ENCODE data around the gene SLC6A16. TPM values are rescaled to one million over a fixed set of nuclear protein-coding genes. Genes with fewer than 3 reads are reported as not detected.
"Not testable (repeated sequence)": the region's sequence is repeated elsewhere in the genome, so short reads cannot be mapped to it uniquely, and the experiment has no call there.

Gene SLC6A16
- total RNA-seq, 1 donor from 2014 or later = 5.3 TPM

- TF ChIP-seq CTCF (IDR thresholded peaks at IDR 0.05) = no peak
- DNase-seq (ENCODE audit: extremely low spot score, unreplicated experiment) = peak; percentile 10
These were observed 52.8 kb downstream of the SLC6A16 start for GRCh38 chr19:49272204-49272603.

GRCh38 chr19:49271080-49271753 lies 53.8 kb downstream of the SLC6A16 start:
- TF ChIP-seq CTCF (IDR thresholded peaks at IDR 0.05) = no peak
- no peaks in the 10 kb centered on the region for H3K4me1 Mint-ChIP-seq (ENCODE audit: unreplicated experiment)
- peaks cover 5% of the 10 kb centered on the region for H3K36me3 Mint-ChIP-seq (ENCODE audit: unreplicated experiment)
- DNase-seq (ENCODE audit: extremely low spot score, unreplicated experiment) = peak; percentile 13
- no peak overlapping the region for H3K4me3 Mint-ChIP-seq (ENCODE audit: unreplicated experiment)
- peaks cover 27% of the 10 kb centered on the region for H3K27me3 Mint-ChIP-seq (ENCODE audit: unreplicated experiment)
- H3K27ac Mint-ChIP-seq (ENCODE audit: unreplicated experiment) = no peak overlapping the region
- peaks cover 20% of the 10 kb centered on the region for H3K9me3 Mint-ChIP-seq (ENCODE audit: unreplicated experiment)

More at GRCh38 chr19:49272204-49272603, 52.8 kb downstream of the SLC6A16 start:
- H3K4me3 Mint-ChIP-seq (ENCODE audit: unreplicated experiment) = no peak overlapping the region
- peaks cover 34% of the 10 kb centered on the region for H3K27me3 Mint-ChIP-seq (ENCODE audit: unreplicated experiment)
- peaks cover 14% of the 10 kb centered on the region for H3K9me3 Mint-ChIP-seq (ENCODE audit: unreplicated experiment)
- H3K4me1 Mint-ChIP-seq (ENCODE audit: unreplicated experiment) = no peaks in the 10 kb centered on the region
- H3K27ac Mint-ChIP-seq (ENCODE audit: unreplicated experiment) = no peak overlapping the region
- H3K36me3 Mint-ChIP-seq (ENCODE audit: unreplicated experiment) = peaks cover 2% of the 10 kb centered on the region

- H3K4me1 Mint-ChIP-seq (ENCODE audit: unreplicated experiment); H3K27ac Mint-ChIP-seq (ENCODE audit: unreplicated experiment); H3K36me3 Mint-ChIP-seq (ENCODE audit: unreplicated experiment); H3K4me3 Mint-ChIP-seq (ENCODE audit: unreplicated experiment): not testable (repeated sequence)
- H3K27me3 Mint-ChIP-seq (ENCODE audit: unreplicated experiment) = peaks cover 28% of the 10 kb centered on the region
- peak; percentile 81 for DNase-seq (ENCODE audit: extremely low spot score, unreplicated experiment)
- peak; percentile 64 for TF ChIP-seq CTCF (IDR thresholded peaks at IDR 0.05)
- H3K9me3 Mint-ChIP-seq (ENCODE audit: unreplicated experiment) = peaks cover 35% of the 10 kb centered on the region
These were observed 58.6 kb downstream of the SLC6A16 start for GRCh38 chr19:49266409-49266808.

GRCh38 chr19:49264258-49264657 lies 60.7 kb downstream of the SLC6A16 start:
- peaks cover 5% of the 10 kb centered on the region for H3K36me3 Mint-ChIP-seq (ENCODE audit: unreplicated experiment)
- peaks cover 29% of the 10 kb centered on the region for H3K9me3 Mint-ChIP-seq (ENCODE audit: unreplicated experiment)
- peaks cover 29% of the 10 kb centered on the region for H3K27me3 Mint-ChIP-seq (ENCODE audit: unreplicated experiment)
- H3K4me1 Mint-ChIP-seq (ENCODE audit: unreplicated experiment) = no peaks in the 10 kb centered on the region
- no peak overlapping the region for H3K4me3 Mint-ChIP-seq (ENCODE audit: unreplicated experiment)
- H3K27ac Mint-ChIP-seq (ENCODE audit: unreplicated experiment) = no peak overlapping the region
- DNase-seq (ENCODE audit: extremely low spot score, unreplicated experiment) = peak; percentile 53
- no peak for TF ChIP-seq CTCF (IDR thresholded peaks at IDR 0.05)

- peaks cover 29% of the 10 kb centered on the region for H3K9me3 Mint-ChIP-seq (ENCODE audit: unreplicated experiment)
- peaks cover 33% of the 10 kb centered on the region for H3K27me3 Mint-ChIP-seq (ENCODE audit: unreplicated experiment)
- no peak for TF ChIP-seq CTCF (IDR thresholded peaks at IDR 0.05)
- no peak overlapping the region for H3K27ac Mint-ChIP-seq (ENCODE audit: unreplicated experiment)
- no peak for DNase-seq (ENCODE audit: extremely low spot score, unreplicated experiment)
- H3K36me3 Mint-ChIP-seq (ENCODE audit: unreplicated experiment) = no peaks in the 10 kb centered on the region
- no peaks in the 10 kb centered on the region for H3K4me1 Mint-ChIP-seq (ENCODE audit: unreplicated experiment)
- no peak overlapping the region for H3K4me3 Mint-ChIP-seq (ENCODE audit: unreplicated experiment)
These were observed 63.4 kb downstream of the SLC6A16 start for GRCh38 chr19:49261602-49262001.
